ENCODE results near the gene CUTC.

DNA sequence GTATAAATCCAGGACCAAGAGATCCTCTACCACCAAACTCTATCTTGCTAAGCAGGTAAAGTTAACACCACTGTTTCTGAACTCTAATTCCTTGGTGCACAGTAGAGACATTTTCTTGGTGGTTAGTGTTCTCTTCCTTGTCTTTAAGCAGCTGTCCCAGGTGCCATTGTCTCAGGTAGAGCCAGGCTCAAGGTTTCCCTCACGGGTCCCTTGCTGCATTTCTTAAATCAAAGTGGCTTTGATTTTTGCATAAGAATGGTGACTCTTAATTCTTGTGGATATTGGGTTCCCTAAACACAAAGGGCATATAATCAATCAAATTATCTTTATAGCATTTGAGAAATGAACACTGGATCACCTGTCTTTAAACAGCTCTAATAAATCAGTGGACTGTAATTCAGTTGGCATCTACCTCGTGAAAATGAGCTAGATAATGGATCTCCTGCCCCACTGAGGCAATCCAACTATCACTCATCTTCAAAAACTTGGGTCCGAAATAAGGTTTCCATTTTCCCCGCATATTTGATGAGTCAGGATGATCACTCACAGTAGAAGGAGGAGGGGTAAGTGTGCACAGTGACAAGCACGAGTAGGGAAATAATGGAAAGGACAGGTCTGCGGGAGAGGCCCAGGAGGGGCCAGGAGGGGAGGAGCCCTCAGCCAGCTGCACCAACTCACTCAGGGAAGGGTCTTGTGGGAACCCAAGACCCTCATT, 52.9 kb downstream of the CUTC start:
- TF ChIP-seq, protein P1, sequence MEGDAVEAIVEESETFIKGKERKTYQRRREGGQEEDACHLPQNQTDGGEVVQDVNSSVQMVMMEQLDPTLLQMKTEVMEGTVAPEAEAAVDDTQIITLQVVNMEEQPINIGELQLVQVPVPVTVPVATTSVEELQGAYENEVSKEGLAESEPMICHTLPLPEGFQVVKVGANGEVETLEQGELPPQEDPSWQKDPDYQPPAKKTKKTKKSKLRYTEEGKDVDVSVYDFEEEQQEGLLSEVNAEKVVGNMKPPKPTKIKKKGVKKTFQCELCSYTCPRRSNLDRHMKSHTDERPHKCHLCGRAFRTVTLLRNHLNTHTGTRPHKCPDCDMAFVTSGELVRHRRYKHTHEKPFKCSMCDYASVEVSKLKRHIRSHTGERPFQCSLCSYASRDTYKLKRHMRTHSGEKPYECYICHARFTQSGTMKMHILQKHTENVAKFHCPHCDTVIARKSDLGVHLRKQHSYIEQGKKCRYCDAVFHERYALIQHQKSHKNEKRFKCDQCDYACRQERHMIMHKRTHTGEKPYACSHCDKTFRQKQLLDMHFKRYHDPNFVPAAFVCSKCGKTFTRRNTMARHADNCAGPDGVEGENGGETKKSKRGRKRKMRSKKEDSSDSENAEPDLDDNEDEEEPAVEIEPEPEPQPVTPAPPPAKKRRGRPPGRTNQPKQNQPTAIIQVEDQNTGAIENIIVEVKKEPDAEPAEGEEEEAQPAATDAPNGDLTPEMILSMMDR (IDR thresholded peaks at IDR 0.05; ENCODE audit: low read length), result no peak
- TF ChIP-seq EZH2 (optimal IDR thresholded peaks at IDR 0.05; ENCODE audit: low read depth, low read length), result no peak
- TF ChIP-seq EZH2phosphoT487 (IDR thresholded peaks at IDR 0.05; ENCODE audit: low read length), result no peak

Data from MM.1S (cell line).